SK-N-SH (cell line): Measurements from ENCODE around the gene GLRA3. TPM values are rescaled to one million over a fixed set of nuclear protein-coding genes. Genes with fewer than 3 reads are reported as not detected.

Experiments
- CTCF ChIA-PET: fragments of 300-600, 350-600 bp; formaldehyde crosslinking; extraction: SDS; loops from one replicate; lab custom pipeline; 2021; lab: Yijun Ruan, JAX
- POLR2A ChIA-PET: fragments of 350-600 bp; sonication (Branson Sonifier 250); formaldehyde crosslinking; extraction: SDS; loops from one replicate; lab custom pipeline; 2020; ENCODE audit warnings: antibody characterized with exemption, inconsistent platforms; lab: Yijun Ruan, JAX
- DNase-seq: peaks from one replicate; pipeline ENCODE4 v3.0.0; 2012
- H2AFZ ChIP-seq: fragments of 200-600 bp; sonication (generic); 2 replicates; pipeline ENCODE4 v1.8.1; 2016; ENCODE audit warnings: antibody characterized with exemption, mild to moderate bottlenecking, low read depth
- H3F3A ChIP-seq: fragments of 200-600 bp; sonication (generic); replicated peaks from 2 replicates; pipeline ENCODE3; 2016; ENCODE audit warnings: antibody characterized with exemption, mild to moderate bottlenecking; ENCODE audit not compliant: insufficient read depth
- H3K27ac ChIP-seq, 2 experiments: fragments of 200-500 bp in 1 of 2; fragments of 200-600 bp in 1 of 2; sonication (Bioruptor generic) in 1 of 2; sonication (generic), shearing (Covaris generic) in 1 of 2; 2 replicates each; pipeline versions ENCODE4 v1.5.1 to v1.6.1; 2014 to 2016; ENCODE audit warnings: low read depth in 2 of 2, inconsistent platforms in 1 of 2, low read length in 1 of 2, mild to moderate bottlenecking in 1 of 2, mixed read lengths in 1 of 2
- H3K27me3 ChIP-seq: fragments of 200-600 bp; sonication (generic), shearing (Covaris generic); 2 replicates; pipeline ENCODE4 v1.6.1; 2016; ENCODE audit warnings: mixed run types; ENCODE audit not compliant: insufficient read depth
- H3K36me3 ChIP-seq, 2 experiments: fragments of 200-500 bp in 1 of 2; fragments of 200-600 bp in 1 of 2; sonication (Bioruptor generic) in 1 of 2; sonication (generic) in 1 of 2; replicated peaks in 1 of 2; 2 replicates each; pipeline versions ENCODE3 to v1.5.1; 2014 to 2016; ENCODE audit warnings: low read length in 1 of 2, mild to moderate bottlenecking in 1 of 2; ENCODE audit not compliant: insufficient read depth in 2 of 2, control insufficient read depth in 1 of 2
- H3K4me1 ChIP-seq, 2 experiments: fragments of 200-500 bp in 1 of 2; fragments of 200-600 bp in 1 of 2; sonication (Bioruptor generic) in 1 of 2; sonication (generic), shearing (Covaris generic) in 1 of 2; 2 replicates each; pipeline versions ENCODE4 v1.5.1 to v1.6.1; 2014 to 2016; ENCODE audit warnings: low read depth in 1 of 2, low read length in 1 of 2, mixed run types in 1 of 2; ENCODE audit not compliant: insufficient read depth in 2 of 2, control insufficient read depth in 1 of 2
- H3K4me2 ChIP-seq: fragments of 200-600 bp; sonication (generic), shearing (Covaris generic); 2 replicates; pipeline ENCODE4 v1.6.1; 2017; ENCODE audit warnings: mixed run types
- H3K4me3 ChIP-seq, 2 experiments: fragments of 200-500 bp in 1 of 2; fragments of 200-600 bp in 1 of 2; sonication (Bioruptor generic) in 1 of 2; sonication (generic), shearing (Covaris generic) in 1 of 2; 2 replicates each; pipeline versions ENCODE4 v1.5.1 to v1.8.1; 2014 to 2016; ENCODE audit warnings: low read depth in 2 of 2, inconsistent platforms in 1 of 2, low read length in 1 of 2, mild to moderate bottlenecking in 1 of 2, mixed read lengths in 1 of 2, moderate library complexity in 1 of 2
- H3K79me2 ChIP-seq: fragments of 200-600 bp; sonication (generic); 2 replicates; pipeline ENCODE4 v1.8.1; 2017; ENCODE audit warnings: mild to moderate bottlenecking; ENCODE audit not compliant: insufficient read depth
- H3K9ac ChIP-seq: fragments of 200-600 bp; sonication (generic); 2 replicates; pipeline ENCODE4 v1.6.1; 2017; ENCODE audit warnings: mixed run types
- H3K9me2 ChIP-seq: fragments of 200-600 bp; sonication (generic); 2 replicates; pipeline ENCODE4 v1.6.1; 2017; ENCODE audit warnings: mixed run types
- H3K9me3 ChIP-seq: fragments of 200-600 bp; sonication (generic); 2 replicates; pipeline ENCODE4 v1.6.1; 2017; ENCODE audit warnings: mixed run types, mild to moderate bottlenecking, moderate library complexity
- H4K20me1 ChIP-seq: fragments of 200-600 bp; sonication (generic); 2 replicates; pipeline ENCODE4 v1.6.1; 2017; ENCODE audit warnings: mild to moderate bottlenecking, mixed run types; ENCODE audit not compliant: insufficient read depth
- CTCF ChIP-seq: fragments of 200-600 bp; sonication (generic); IDR thresholded peaks from 2 replicates; pipeline ENCODE4 v1.6.1; 2017; ENCODE audit warnings: antibody characterized with exemption, mild to moderate bottlenecking, moderate library complexity
- ELF1 ChIP-seq: IDR thresholded peaks from 2 replicates; pipeline ENCODE4 v1.4.0; 2012
- EZH2phosphoT487 ChIP-seq: fragments of 200-600 bp; sonication (generic); IDR thresholded peaks from 2 replicates; pipeline ENCODE4 v1.6.1; 2017; ENCODE audit warnings: low read depth, mixed run types, mild to moderate bottlenecking, antibody characterized with exemption, moderate library complexity, borderline replicate concordance
- FOSL2 ChIP-seq: IDR thresholded peaks from 2 replicates; pipeline ENCODE4 v1.4.0; 2012; ENCODE audit warnings: low read depth, mild to moderate bottlenecking, moderate library complexity, borderline replicate concordance
- IRF3 ChIP-seq: fragments of 150-350 bp; IDR thresholded peaks from 2 replicates; pipeline ENCODE4 v1.6.1; 2016; ENCODE audit warnings: mild to moderate bottlenecking, low read depth, low read length
- JUND ChIP-seq: IDR thresholded peaks from 2 replicates; pipeline ENCODE4 v1.4.0; 2012
- TCF12 ChIP-seq: IDR thresholded peaks from 2 replicates; pipeline ENCODE4 v1.4.0; 2012
- YY1 ChIP-seq: IDR thresholded peaks from 2 replicates; pipeline ENCODE4 v1.4.0; 2012; ENCODE audit warnings: low read depth, mild to moderate bottlenecking
- WGBS: methylation state at CpG from one replicate; pipeline ENCODE4 v1.1.6; 2017; ENCODE audit warnings: low lambda C conversion rate; 5-methylcytosine and 5-hydroxymethylcytosine counted together
- polyA plus RNA-seq, 3 experiments: library from polyadenylated mRNA; depleted of rRNA; stranded (reverse); fragments of >200 nt; gene quantifications; 2 replicates each; pipeline ENCODE4 v1.2.3, GENCODE V29; 2012
- TF ChIP-seq, protein P1 (sequence below): IDR thresholded peaks from 2 replicates; pipeline ENCODE4 v1.4.0; 2012; ENCODE audit warnings: low read depth, borderline replicate concordance
- TF ChIP-seq, protein P2 (sequence below): IDR thresholded peaks from 2 replicates; pipeline ENCODE4 v1.4.0; 2012; ENCODE audit warnings: low read depth

GLRA3 gene
- polyA plus RNA-seq, 1 of the 3 experiments (the other 2 are of a cell fraction): not detected

GRCh38 chr4:174686826-174687225 lies 142.2 kb downstream of the GLRA3 start:
- H3K9me3 ChIP-seq: no peaks in the 10 kb centered on the region
- H3K79me2 ChIP-seq: no peaks in the 10 kb centered on the region
- H3K36me3 ChIP-seq: no peaks in the 10 kb centered on the region
- no peaks in the 10 kb centered on the region for H3F3A ChIP-seq
- no peaks in the 10 kb centered on the region for H3K9me2 ChIP-seq
- no peak overlapping the region for H3K4me2 ChIP-seq
- ChIA-PET CTCF (interaction anchor here (1.1 kb wide), 1 partner anchor 18 kb away, joined by 3 read pairs; no protein-coding TSS in a partner anchor), POLR2A (no interaction called here)
- DNase-seq: no peak
- no peak overlapping the region for H3K4me3 ChIP-seq
- H4K20me1 ChIP-seq: no peaks in the 10 kb centered on the region
- TF ChIP-seq FOSL2: no peak
- TF ChIP-seq JUND: no peak
- TF ChIP-seq EZH2phosphoT487: no peak
- TF ChIP-seq YY1: no peak
- TF ChIP-seq, protein P1, sequence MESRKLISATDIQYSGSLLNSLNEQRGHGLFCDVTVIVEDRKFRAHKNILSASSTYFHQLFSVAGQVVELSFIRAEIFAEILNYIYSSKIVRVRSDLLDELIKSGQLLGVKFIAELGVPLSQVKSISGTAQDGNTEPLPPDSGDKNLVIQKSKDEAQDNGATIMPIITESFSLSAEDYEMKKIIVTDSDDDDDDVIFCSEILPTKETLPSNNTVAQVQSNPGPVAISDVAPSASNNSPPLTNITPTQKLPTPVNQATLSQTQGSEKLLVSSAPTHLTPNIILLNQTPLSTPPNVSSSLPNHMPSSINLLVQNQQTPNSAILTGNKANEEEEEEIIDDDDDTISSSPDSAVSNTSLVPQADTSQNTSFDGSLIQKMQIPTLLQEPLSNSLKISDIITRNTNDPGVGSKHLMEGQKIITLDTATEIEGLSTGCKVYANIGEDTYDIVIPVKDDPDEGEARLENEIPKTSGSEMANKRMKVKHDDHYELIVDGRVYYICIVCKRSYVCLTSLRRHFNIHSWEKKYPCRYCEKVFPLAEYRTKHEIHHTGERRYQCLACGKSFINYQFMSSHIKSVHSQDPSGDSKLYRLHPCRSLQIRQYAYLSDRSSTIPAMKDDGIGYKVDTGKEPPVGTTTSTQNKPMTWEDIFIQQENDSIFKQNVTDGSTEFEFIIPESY: no peak
- TF ChIP-seq ELF1: no peak
- no peak for TF ChIP-seq CTCF
- TF ChIP-seq, protein P2, sequence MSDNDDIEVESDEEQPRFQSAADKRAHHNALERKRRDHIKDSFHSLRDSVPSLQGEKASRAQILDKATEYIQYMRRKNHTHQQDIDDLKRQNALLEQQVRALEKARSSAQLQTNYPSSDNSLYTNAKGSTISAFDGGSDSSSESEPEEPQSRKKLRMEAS: no peak
- TF ChIP-seq IRF3: no peak
- H3K27ac ChIP-seq: no peak overlapping the region
- H3K4me1 ChIP-seq: no peaks in the 10 kb centered on the region
- H2AFZ ChIP-seq: no peak overlapping the region
- H3K27me3 ChIP-seq: no peaks in the 10 kb centered on the region
- no peak overlapping the region for H3K9ac ChIP-seq

DNA sequence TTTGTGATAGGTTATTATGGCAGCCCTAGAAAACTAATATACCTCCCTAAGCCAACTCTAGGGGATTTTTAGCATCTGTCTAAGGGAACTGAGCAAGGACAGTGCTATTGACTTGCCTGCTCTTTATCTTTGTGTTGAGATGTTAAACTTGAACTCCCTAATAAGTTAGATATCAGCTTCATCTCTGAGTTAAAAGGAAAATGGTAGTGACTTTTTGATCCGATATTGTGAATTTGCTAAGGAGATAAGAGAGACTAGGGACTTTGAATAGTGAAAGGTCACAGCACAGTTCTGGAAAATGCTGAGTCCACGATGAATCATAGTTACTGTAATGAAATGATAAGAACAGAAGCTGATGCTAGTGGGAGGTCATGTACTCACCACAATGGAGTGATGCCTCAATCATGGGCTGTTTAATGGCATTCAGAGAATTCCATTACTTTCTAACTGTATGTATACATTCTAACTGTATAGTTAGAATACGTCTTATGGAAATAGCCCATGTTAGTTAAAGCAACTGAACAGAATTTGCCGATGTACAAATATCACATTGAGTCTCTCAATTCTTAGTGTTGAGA lies 147.2 kb downstream of the GLRA3 start:
- H3K4me3 ChIP-seq: no peak overlapping the region
- no peak for TF ChIP-seq FOSL2
- TF ChIP-seq TCF12: no peak
- no peak for TF ChIP-seq YY1
- no peak overlapping the region for H3K9ac ChIP-seq
- CTCF ChIA-PET: interaction anchor here (1.3 kb wide), 1 partner anchor 32 kb away, joined by 3 read pairs; no protein-coding TSS in a partner anchor
- no peak overlapping the region for H3K27ac ChIP-seq
- no peaks in the 10 kb centered on the region for H3K4me1 ChIP-seq
- POLR2A ChIA-PET: no interaction called here
- DNase-seq: no peak
- no peak overlapping the region for H3K4me2 ChIP-seq
- H3K9me2 ChIP-seq: no peaks in the 10 kb centered on the region
- no peaks in the 10 kb centered on the region for H3K27me3 ChIP-seq
- H3K9me3 ChIP-seq: no peaks in the 10 kb centered on the region
- no peaks in the 10 kb centered on the region for H3K36me3 ChIP-seq
- no peaks in the 10 kb centered on the region for H3F3A ChIP-seq
- no peak overlapping the region for H2AFZ ChIP-seq
- 25% methylated on average over 4 of the region's 4 CpGs for WGBS
- H4K20me1 ChIP-seq: no peaks in the 10 kb centered on the region
- no peaks in the 10 kb centered on the region for H3K79me2 ChIP-seq
